NAMALWA (cell line): Measurements from ENCODE around the gene ERBIN.
A peak's percentile ranks its signal among the peaks of the same experiment; 100 is the strongest.
"Not testable (repeated sequence)": the region's sequence is repeated elsewhere in the genome, so short reads cannot be mapped to it uniquely, and the experiment has no call there.

Experiments used
- DNase-seq: peaks from one replicate; pipeline ENCODE4 v3.0.0-alpha.2; 2015; ENCODE audit warnings: low spot score

Gene ERBIN

GRCh38 chr5:65926276-65926783 is at the start of gene ERBIN:
Gene ERBIN, plus strand, starts transcription at chr5:65926575. Its CDS starts 66,144 bp downstream, at chr5:65992719.
- DNase-seq: peak; percentile 74

GRCh38 chr5:65876970-65877369 is 49.4 kb upstream of the ERBIN start:
- DNase-seq: no peak

- not testable (repeated sequence) for DNase-seq
Measured at GRCh38 chr5:65879668-65880256, 46.6 kb upstream of the ERBIN start.

GRCh38 chr5:65880496-65881072 is 45.8 kb upstream of the ERBIN start:
- DNase-seq: no peak

GRCh38 chr5:65882278-65882677 is 44.1 kb upstream of the ERBIN start:
- DNase-seq: no peak

- no peak for DNase-seq
Measured at GRCh38 chr5:65883461-65883860, 42.9 kb upstream of the ERBIN start.

- DNase-seq: no peak
Measured at GRCh38 chr5:65886387-65886786, 40.0 kb upstream of the ERBIN start.

- not testable (repeated sequence) for DNase-seq
Measured at GRCh38 chr5:65892024-65892423, 34.4 kb upstream of the ERBIN start.

- no peak for DNase-seq
Measured at GRCh38 chr5:65892801-65893200, 33.6 kb upstream of the ERBIN start.

GRCh38 chr5:65893749-65894430 is 32.5 kb upstream of the ERBIN start:
- no peak for DNase-seq

- DNase-seq: no peak
Measured at GRCh38 chr5:65895891-65896290, 30.5 kb upstream of the ERBIN start.

GRCh38 chr5:65900746-65901145 is 25.6 kb upstream of the ERBIN start:
- no peak for DNase-seq

- no peak for DNase-seq
Measured at GRCh38 chr5:65902104-65902503, 24.3 kb upstream of the ERBIN start.

GRCh38 chr5:65903581-65903980 is 22.8 kb upstream of the ERBIN start:
- no peak for DNase-seq

GRCh38 chr5:65906256-65906655 is 20.1 kb upstream of the ERBIN start:
- no peak for DNase-seq

GRCh38 chr5:65907135-65907534 is 19.2 kb upstream of the ERBIN start:
- DNase-seq: no peak

GRCh38 chr5:65910711-65911110 is 15.7 kb upstream of the ERBIN start:
- no peak for DNase-seq

GRCh38 chr5:65912311-65912710 is 14.1 kb upstream of the ERBIN start:
- no peak for DNase-seq

GRCh38 chr5:65913519-65913918 is 12.9 kb upstream of the ERBIN start:
- no peak for DNase-seq

GRCh38 chr5:65914641-65915196 is 11.7 kb upstream of the ERBIN start:
- no peak for DNase-seq

GRCh38 chr5:65915661-65916060 is 10.7 kb upstream of the ERBIN start:
- DNase-seq: not testable (repeated sequence)

- no peak for DNase-seq
Measured at GRCh38 chr5:65916066-65916465, 10.3 kb upstream of the ERBIN start.

GRCh38 chr5:65916636-65917035 is 9.7 kb upstream of the ERBIN start:
- DNase-seq: no peak
